Activated B cell treated with CpG ODN at 0.5 μM for 24 hours (primary cell): Measurements from ENCODE around the gene DBF4B. TPM values are rescaled to one million over a fixed set of nuclear protein-coding genes. Genes with fewer than 3 reads are reported as not detected.
"Not testable (repeated sequence)": the region's sequence is repeated elsewhere in the genome, so short reads cannot be mapped to it uniquely, and the experiment has no call there.

ENCODE experiments used
- ATAC-seq: fragments of 200-7000 bp; cut with Tn5 transposase; one replicate; pipeline ENCODE4 v1.10.0; 2021; ENCODE audit warnings: low read depth, mild to moderate bottlenecking, moderate library complexity
- CTCF ChIA-PET: fragments of 350-600 bp; sonication (Branson Sonifier 250); formaldehyde crosslinking; loops from one replicate; lab custom pipeline; 2021; ENCODE audit warnings: antibody characterized with exemption; lab: Charles Lee
- POLR2A ChIA-PET: fragments of 350-600 bp; sonication (Branson Sonifier 250); formaldehyde crosslinking; loops from one replicate; lab custom pipeline; 2021; ENCODE audit warnings: antibody characterized with exemption; lab: Charles Lee
- DNase-seq: peaks from one replicate; pipeline ENCODE4 v3.0.0; 2022
- H3K27ac Mint-ChIP-seq: one replicate; pipeline ENCODE4 v1.8.0; 2020; ENCODE audit warnings: mixed read lengths
- H3K27me3 Mint-ChIP-seq: one replicate; pipeline ENCODE4 v1.8.0; 2021; ENCODE audit warnings: mixed read lengths
- H3K36me3 Mint-ChIP-seq: one replicate; pipeline ENCODE4 v1.8.0; 2021; ENCODE audit warnings: low read depth, mixed read lengths
- H3K4me1 Mint-ChIP-seq: one replicate; pipeline ENCODE4 v1.8.0; 2021; ENCODE audit warnings: mixed read lengths
- H3K4me3 Mint-ChIP-seq: one replicate; pipeline ENCODE4 v1.8.0; 2020; ENCODE audit warnings: mild to moderate bottlenecking, mixed read lengths
- H3K9me3 Mint-ChIP-seq: one replicate; pipeline ENCODE4 v1.8.0; 2020; ENCODE audit warnings: mixed read lengths
- intact Hi-C: fragments of 100-400 bp; cut with micrococcal nuclease; formaldehyde crosslinking; loops from one replicate; pipeline ENCODE4 v1.15.1; 2024
- total RNA-seq: library from RNA; stranded (reverse); gene quantifications from 2 replicates; pipeline ENCODE4 v1.2.3, GENCODE V29; 2022
- TF ChIP-seq, protein P1 (sequence below): fragments of 200-600 bp; IDR thresholded peaks from one replicate; pipeline ENCODE4 v1.8.0; 2022; ENCODE audit warnings: antibody characterized with exemption, mild to moderate bottlenecking

DBF4B gene
- total RNA-seq, 1 donor from 2014 or later = 13.8 TPM

- Mint-ChIP-seq H3K36me3 (peaks cover 17% of the 10 kb centered on the region), H3K27ac (no peak overlapping the region), H3K27me3 (peaks cover 16% of the 10 kb centered on the region), H3K4me3 (no peak overlapping the region), H3K9me3 (no peaks in the 10 kb centered on the region), H3K4me1 (peaks cover 2% of the 10 kb centered on the region)
- intact Hi-C loops = no loop called here
- CTCF ChIA-PET = no interaction called here
- POLR2A ChIA-PET = interaction anchor here (0.6 kb wide), 1 partner anchor 10 kb away, joined by 3 read pairs; no protein-coding TSS in a partner anchor
- ATAC-seq = no peak
- TF ChIP-seq, protein P1, sequence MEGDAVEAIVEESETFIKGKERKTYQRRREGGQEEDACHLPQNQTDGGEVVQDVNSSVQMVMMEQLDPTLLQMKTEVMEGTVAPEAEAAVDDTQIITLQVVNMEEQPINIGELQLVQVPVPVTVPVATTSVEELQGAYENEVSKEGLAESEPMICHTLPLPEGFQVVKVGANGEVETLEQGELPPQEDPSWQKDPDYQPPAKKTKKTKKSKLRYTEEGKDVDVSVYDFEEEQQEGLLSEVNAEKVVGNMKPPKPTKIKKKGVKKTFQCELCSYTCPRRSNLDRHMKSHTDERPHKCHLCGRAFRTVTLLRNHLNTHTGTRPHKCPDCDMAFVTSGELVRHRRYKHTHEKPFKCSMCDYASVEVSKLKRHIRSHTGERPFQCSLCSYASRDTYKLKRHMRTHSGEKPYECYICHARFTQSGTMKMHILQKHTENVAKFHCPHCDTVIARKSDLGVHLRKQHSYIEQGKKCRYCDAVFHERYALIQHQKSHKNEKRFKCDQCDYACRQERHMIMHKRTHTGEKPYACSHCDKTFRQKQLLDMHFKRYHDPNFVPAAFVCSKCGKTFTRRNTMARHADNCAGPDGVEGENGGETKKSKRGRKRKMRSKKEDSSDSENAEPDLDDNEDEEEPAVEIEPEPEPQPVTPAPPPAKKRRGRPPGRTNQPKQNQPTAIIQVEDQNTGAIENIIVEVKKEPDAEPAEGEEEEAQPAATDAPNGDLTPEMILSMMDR = no peak
- DNase-seq = no peak
Measured at GRCh38 chr17:44752953-44753861, 44.7 kb downstream of the DBF4B start.

DNA sequence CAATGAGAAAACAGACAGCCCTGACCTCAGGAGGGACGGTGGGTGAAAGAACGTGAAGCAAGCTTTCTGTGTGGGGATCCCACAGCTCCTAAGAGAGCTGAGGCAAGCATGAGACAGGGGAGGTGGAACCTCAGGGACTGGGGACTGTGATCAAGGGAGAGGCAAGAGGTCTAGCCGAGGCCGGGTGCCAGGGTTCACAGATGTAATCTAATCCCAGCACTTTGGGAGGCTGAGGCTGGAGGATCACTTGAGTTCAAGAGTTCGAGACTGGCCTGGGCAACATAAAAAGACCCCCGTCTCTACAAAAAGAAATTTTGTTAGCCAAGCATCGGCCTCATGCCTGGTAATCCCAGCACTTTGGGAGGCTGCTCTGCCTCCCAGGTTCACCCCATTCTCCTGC, 45.8 kb downstream of the DBF4B start:
- Mint-ChIP-seq H3K36me3 (peaks cover 16% of the 10 kb centered on the region), H3K9me3 (no peaks in the 10 kb centered on the region), H3K4me3 (no peak overlapping the region), H3K4me1 (peaks cover 3% of the 10 kb centered on the region), H3K27ac (no peak overlapping the region), H3K27me3 (peaks cover 16% of the 10 kb centered on the region)
- ATAC-seq (no peak), DNase-seq (no peak)
- POLR2A ChIA-PET = interaction anchor here (0.6 kb wide), 1 partner anchor 9 kb away, joined by 3 read pairs; no protein-coding TSS in a partner anchor
- intact Hi-C loops = no loop called here
- CTCF ChIA-PET = no interaction called here
- TF ChIP-seq, protein P1 = no peak

DNA sequence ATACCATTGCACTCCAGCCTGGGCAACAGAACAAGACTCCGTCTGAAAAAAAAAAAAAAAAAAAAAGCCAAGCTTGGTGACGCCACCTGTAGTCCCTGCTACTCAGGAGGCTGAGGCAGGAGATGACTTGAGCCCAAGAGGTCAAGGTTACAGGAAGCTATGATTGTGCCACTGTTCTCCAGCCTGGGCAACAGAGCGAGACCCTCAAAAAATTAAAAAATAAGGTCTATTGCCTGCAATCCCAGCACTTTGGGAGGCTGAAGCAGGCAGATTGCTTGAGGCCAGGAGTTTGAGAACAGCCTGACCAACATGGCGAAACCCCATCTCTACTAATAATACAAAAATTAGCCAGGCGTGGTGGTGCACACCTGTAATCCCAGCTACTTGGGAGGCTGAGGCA, 46.7 kb downstream of the DBF4B start:
- POLR2A ChIA-PET, CTCF ChIA-PET: not testable (repeated sequence)

GRCh38 chr17:44757045-44757917, 48.8 kb downstream of the DBF4B start:
- peaks cover 3% of the 10 kb centered on the region for H3K4me1 Mint-ChIP-seq
- POLR2A ChIA-PET = no interaction called here
- no peaks in the 10 kb centered on the region for H3K36me3 Mint-ChIP-seq
- no peak overlapping the region for H3K4me3 Mint-ChIP-seq
- intact Hi-C loops = no loop called here
- no peaks in the 10 kb centered on the region for H3K9me3 Mint-ChIP-seq
- TF ChIP-seq, protein P1 = no peak
- no peak for ATAC-seq
- no peak for DNase-seq
- peaks cover 26% of the 10 kb centered on the region for H3K27me3 Mint-ChIP-seq
- CTCF ChIA-PET = no interaction called here
- H3K27ac Mint-ChIP-seq = no peak overlapping the region

More for the DNA sequence above, 46.7 kb downstream of the DBF4B start:
- H3K9me3 Mint-ChIP-seq, intact Hi-C loops, H3K4me1 Mint-ChIP-seq, ATAC-seq, H3K27ac Mint-ChIP-seq, DNase-seq, H3K4me3 Mint-ChIP-seq: not testable (repeated sequence)
- peaks cover 14% of the 10 kb centered on the region for H3K36me3 Mint-ChIP-seq
- peaks cover 16% of the 10 kb centered on the region for H3K27me3 Mint-ChIP-seq

- POLR2A ChIA-PET = no interaction called here
- ATAC-seq (no peak), DNase-seq (no peak)
- Mint-ChIP-seq H3K4me1 (peaks cover 3% of the 10 kb centered on the region), H3K36me3 (no peaks in the 10 kb centered on the region), H3K27me3 (peaks cover 26% of the 10 kb centered on the region), H3K27ac (no peak overlapping the region), H3K4me3 (peak overlapping the region; percentile 55), H3K9me3 (no peaks in the 10 kb centered on the region)
- intact Hi-C loops = no loop called here
- TF ChIP-seq, protein P1 = no peak
- CTCF ChIA-PET = no interaction called here
Measured at GRCh38 chr17:44757918-44758413, 49.5 kb downstream of the DBF4B start.
